HG03095 (cell line): ENCODE data around the gene C10orf62.

Experiments used
- ATAC-seq: cut with Tn5 transposase; IDR thresholded peaks from one replicate; pipeline ENCODE4 v1.9.1; 2021; ENCODE audit warnings: moderate library complexity; ENCODE audit not compliant: unreplicated experiment

The C10orf62 gene

GRCh38 chr10:97584060-97584797 lies 5.3 kb upstream of the C10orf62 start, which contains the start of gene HOGA1:
Gene HOGA1, plus strand, starts transcription at chr10:97584389. Its CDS starts 315 bp downstream, at chr10:97584704.
- no peak for ATAC-seq

- ATAC-seq = no peak
Observed at GRCh38 chr10:97584798-97585438, 4.6 kb upstream of the C10orf62 start.

DNA sequence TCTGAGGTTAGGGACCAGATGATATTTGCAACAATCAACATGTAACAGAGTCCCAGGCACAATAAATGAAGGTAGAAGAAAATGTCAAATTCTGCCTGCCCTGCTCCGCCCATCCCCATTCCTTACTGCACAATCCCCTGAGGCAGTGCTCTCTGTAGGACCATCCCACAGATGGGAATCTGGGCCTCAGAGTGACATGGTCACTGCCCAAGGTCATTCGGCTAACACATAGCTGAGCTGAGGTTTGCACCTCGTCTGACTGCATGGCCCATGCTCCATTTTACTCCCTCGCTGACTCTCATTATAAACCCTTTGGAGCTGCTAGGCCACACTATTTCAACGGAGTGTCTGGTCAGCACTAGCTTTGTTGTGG lies 4.1 kb upstream of the C10orf62 start:
- no peak for ATAC-seq

GRCh38 chr10:97587183-97587582 lies 2.3 kb upstream of the C10orf62 start:
- no peak for ATAC-seq

GRCh38 chr10:97590082-97590747 lies 694 bp downstream of the C10orf62 start:
- no peak for ATAC-seq

DNA sequence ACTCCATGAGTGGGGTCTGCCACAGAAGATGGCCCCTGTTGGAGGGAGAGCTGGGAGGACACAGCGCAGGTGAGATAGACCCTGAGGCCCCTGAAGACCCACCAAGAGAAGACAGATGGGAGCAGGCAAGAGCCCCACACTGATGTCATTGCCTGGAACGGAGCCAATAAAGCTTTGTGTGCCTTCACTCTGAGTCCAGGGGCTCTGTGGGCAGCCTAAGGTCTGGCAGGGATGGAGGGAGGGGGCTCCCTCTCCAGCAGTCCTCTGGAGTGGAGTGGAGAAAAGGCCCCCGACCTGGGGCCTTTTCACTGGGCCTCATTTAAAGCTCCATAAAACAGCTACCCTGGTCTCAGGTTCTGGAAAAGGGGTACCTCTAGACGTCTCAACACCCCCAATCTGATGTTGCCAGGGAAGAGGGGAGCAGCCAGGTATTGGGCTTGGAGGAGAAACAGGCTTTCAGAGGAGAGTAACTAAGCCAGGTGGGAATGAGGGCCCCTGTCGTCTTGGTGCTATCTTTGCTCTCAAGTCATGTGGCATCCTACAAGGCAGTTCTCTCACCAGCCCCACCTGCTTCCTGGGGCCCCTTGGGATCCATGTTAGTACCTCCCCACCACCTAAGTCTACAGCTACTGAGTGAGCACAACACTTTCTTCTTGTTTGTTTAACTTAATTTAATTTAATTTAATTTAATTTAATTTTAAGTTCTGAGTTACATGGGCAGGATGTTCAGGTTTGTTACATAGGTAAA lies 1.4 kb downstream of the C10orf62 start:
- no peak for ATAC-seq

- no peak for ATAC-seq
Observed at GRCh38 chr10:97593421-97593820, 3.9 kb downstream of the C10orf62 start.

- no peak for ATAC-seq
Observed at GRCh38 chr10:97596101-97597082, 6.9 kb downstream of the C10orf62 start.

- ATAC-seq = no peak
Observed at GRCh38 chr10:97597778-97598177, 8.3 kb downstream of the C10orf62 start.

- ATAC-seq = no peak
Observed at GRCh38 chr10:97598407-97599271, 9.1 kb downstream of the C10orf62 start.

DNA sequence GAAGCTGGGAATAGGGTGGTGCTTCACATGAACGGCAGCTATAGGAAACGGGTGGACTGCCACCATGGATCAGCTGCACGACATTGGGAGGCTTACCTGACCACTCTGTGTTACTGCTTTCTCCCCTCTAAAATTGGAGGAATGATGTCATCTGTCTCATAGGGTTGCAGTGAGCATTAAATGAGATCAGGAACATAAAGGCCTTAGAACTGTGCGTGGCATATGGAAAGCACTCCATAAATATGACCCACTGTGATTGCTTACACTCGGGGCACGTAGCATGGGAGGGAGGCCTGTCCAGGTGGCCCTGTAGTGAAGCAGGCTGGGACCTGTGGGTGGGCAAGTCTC lies 9.7 kb downstream of the C10orf62 start:
- ATAC-seq = no peak

GRCh38 chr10:97600616-97601015 lies 11.1 kb downstream of the C10orf62 start:
- ATAC-seq = no peak

GRCh38 chr10:97601268-97602215 lies 12.0 kb downstream of the C10orf62 start:
- ATAC-seq = no peak

DNA sequence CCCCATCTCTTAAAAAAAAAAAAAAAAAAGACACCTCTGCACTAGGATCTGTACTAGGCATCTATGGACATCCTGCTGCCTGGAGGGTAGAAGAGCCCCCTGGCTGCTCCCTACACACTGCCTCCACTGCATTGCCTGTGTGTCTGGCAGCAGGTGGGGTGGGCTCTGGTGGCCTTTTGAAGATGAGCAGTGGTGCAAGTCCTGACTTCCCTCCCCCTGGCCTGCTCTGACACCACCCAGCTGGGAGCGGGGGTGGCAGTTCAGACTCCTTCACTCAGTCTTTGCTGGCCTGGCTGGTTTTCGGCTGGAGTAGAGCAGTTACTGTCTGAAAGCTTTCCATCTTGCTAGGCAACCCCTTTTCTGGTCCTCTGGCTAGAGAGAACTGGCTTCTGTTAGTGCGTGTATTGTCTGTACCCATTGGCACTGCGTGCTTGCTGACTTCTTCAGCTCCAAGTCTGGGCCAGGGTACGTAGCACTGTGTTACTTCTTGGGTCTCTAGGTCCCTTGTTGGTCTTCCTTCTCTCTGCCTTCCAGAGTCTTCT lies 17.6 kb downstream of the C10orf62 start:
- ATAC-seq = no peak

- no peak for ATAC-seq
Observed at GRCh38 chr10:97608991-97609561, 19.6 kb downstream of the C10orf62 start.

DNA sequence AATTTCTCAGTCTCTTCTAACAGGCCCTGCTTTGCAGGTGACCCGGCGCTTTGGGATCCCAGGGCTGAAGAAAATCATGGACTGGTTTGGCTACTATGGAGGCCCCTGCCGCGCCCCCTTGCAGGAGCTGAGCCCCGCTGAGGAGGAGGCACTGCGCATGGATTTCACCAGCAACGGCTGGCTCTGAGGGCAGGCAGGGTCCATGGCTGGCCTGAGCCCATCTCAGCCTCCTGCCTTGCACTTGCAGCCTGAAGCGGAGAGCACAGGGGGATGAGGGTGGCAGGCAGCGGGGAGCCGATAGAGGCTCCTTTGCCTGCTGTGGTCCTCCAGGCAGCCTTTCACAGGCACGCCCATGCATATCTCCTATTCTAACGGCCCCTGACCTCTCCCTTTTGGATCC lies 22.0 kb downstream of the C10orf62 start:
- no peak for ATAC-seq

DNA sequence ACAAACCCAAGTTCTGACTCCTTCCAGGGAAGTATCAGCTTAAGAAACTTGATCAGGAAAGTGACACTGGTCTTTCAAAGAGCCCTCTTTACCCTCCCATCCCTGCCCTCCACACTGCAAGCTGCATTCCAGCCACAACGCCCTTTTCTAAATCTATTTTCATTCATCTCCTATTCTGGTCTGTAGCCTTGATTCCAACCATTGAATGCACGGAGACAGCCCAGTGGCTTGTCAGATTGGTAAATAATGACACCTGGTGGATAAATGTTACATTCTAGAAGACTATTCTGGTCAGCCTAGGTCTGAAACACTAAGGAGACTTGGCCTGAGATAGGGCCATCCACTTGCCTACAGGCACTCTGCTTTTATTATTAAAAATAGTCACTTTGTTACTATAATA lies 22.9 kb downstream of the C10orf62 start:
- ATAC-seq = no peak

GRCh38 chr10:97618285-97618684 lies 28.8 kb downstream of the C10orf62 start:
- ATAC-seq = no peak
